ENCODE results near the gene CHST15.
A peak's percentile ranks its signal among the peaks of the same experiment; 100 is the strongest.

DNA sequence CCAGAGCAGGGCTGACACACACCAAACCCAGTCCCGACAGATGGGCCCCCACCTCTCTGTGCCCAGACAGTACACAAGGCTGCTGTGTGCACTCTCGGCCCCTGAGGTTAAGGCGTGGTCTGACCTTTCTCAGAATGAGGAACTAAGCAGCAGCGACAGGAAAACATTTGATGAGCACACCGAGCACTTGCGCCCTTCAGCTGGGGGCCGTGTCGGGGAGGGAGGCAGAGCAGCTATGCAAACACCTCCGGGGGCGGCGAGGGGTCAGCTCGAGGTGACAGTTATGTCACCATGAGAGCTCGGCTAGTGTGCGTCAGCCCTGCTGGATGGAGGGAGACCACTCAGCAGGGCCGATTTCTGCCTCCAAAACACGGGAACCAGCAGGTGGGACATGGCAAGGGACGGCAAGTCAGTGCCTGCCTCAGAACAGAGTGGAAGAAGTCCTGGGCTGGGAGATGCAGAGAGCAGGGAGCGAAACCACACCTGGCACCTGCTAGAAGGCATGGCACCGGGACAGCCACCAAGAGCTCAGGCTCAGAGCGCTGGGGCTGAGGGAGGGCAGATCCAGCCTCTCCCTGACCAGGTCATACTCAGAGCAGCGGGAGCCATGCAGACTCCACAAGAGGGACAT, 57.4 kb downstream of the CHST15 start:
- TF ChIP-seq JUND (CRISPR knock-in tag; IDR thresholded peaks at IDR 0.05) (peak; percentile 90), CBFB (CRISPR knock-in tag; IDR thresholded peaks at IDR 0.05) (peak; percentile 78), ZNF367 (CRISPR knock-in tag; IDR thresholded peaks at IDR 0.05; ENCODE audit: borderline replicate concordance) (no peak)
- TF ChIP-seq, protein P1, sequence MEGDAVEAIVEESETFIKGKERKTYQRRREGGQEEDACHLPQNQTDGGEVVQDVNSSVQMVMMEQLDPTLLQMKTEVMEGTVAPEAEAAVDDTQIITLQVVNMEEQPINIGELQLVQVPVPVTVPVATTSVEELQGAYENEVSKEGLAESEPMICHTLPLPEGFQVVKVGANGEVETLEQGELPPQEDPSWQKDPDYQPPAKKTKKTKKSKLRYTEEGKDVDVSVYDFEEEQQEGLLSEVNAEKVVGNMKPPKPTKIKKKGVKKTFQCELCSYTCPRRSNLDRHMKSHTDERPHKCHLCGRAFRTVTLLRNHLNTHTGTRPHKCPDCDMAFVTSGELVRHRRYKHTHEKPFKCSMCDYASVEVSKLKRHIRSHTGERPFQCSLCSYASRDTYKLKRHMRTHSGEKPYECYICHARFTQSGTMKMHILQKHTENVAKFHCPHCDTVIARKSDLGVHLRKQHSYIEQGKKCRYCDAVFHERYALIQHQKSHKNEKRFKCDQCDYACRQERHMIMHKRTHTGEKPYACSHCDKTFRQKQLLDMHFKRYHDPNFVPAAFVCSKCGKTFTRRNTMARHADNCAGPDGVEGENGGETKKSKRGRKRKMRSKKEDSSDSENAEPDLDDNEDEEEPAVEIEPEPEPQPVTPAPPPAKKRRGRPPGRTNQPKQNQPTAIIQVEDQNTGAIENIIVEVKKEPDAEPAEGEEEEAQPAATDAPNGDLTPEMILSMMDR (CRISPR knock-in tag; IDR thresholded peaks at IDR 0.05), result peak; percentile 38; the same call in 1 of the 2 replicates
- TF ChIP-seq, protein P2, sequence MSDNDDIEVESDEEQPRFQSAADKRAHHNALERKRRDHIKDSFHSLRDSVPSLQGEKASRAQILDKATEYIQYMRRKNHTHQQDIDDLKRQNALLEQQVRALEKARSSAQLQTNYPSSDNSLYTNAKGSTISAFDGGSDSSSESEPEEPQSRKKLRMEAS (IDR thresholded peaks at IDR 0.05), result peak; percentile 89

Measured in HepG2 (cell line).